B cell (primary cell): ENCODE results near the gene QSER1. TPM values are rescaled to one million over a fixed set of nuclear protein-coding genes. Genes with fewer than 3 reads are reported as not detected.

Experiments used
- ATAC-seq: fragments of 200-7000 bp; cut with Tn5 transposase; one replicate; pipeline ENCODE4 v1.10.0; 2021; ENCODE audit warnings: low read depth, mild to moderate bottlenecking, moderate number of reproducible peaks, moderate library complexity
- CTCF ChIA-PET: fragments of 350-600 bp; sonication (Branson Sonifier 250); formaldehyde crosslinking; loops from one replicate; lab custom pipeline; 2021; ENCODE audit warnings: antibody characterized with exemption, inconsistent platforms; lab: Charles Lee
- POLR2A ChIA-PET: fragments of 350-600 bp; sonication (Branson Sonifier 250); formaldehyde crosslinking; loops from one replicate; lab custom pipeline; 2021; ENCODE audit warnings: antibody characterized with exemption; lab: Charles Lee
- DNase-seq: peaks from one replicate; pipeline ENCODE4 v3.0.0; 2013
- H2AFZ ChIP-seq: 2 replicates; pipeline ENCODE4 v1.6.1; 2012; ENCODE audit warnings: mild to moderate bottlenecking, low read depth, low read length; ENCODE audit not compliant: insufficient read depth, poor library complexity, severe bottlenecking
- H3K27ac ChIP-seq, 2 donors: 1 replicate in 1 of 2; 2 replicates in 1 of 2; pipeline ENCODE4 v1.5.1; 2012 to 2013; ENCODE audit warnings: low read length in 2 of 2, mild to moderate bottlenecking in 2 of 2, moderate library complexity in 1 of 2
- H3K27me3 ChIP-seq, 4 experiments: fragments of 200-600 bp in 1 of 4; sonication (generic) in 1 of 4; replicated peaks in 1 of 4; 1 replicate in 2 of 4; 2 replicates in 2 of 4; pipeline versions ENCODE4 v1.6.1 to v1.7.0; 2013 to 2016; ENCODE audit warnings: low read length in 3 of 4, mild to moderate bottlenecking in 2 of 4, mixed read lengths in 1 of 4, moderate library complexity in 1 of 4; ENCODE audit not compliant: insufficient read depth in 4 of 4, control insufficient read depth in 3 of 4; ENCODE audit errors: control extremely low read depth in 1 of 4
- H3K36me3 ChIP-seq, 2 experiments: replicated peaks in 1 of 2; 1 replicate in 1 of 2; 2 replicates in 1 of 2; pipeline versions ENCODE4 v1.6.1 to v1.7.1; 2013; ENCODE audit warnings: low read length in 1 of 2; ENCODE audit not compliant: insufficient read depth in 2 of 2, control insufficient read depth in 1 of 2; ENCODE audit errors: control extremely low read depth in 1 of 2, extremely low read depth in 1 of 2
- H3K4me1 ChIP-seq, 2 donors: fragments of 200-600 bp in 1 of 2; sonication (generic) in 1 of 2; 1 replicate in 1 of 2; 2 replicates in 1 of 2; pipeline versions ENCODE4 v1.5.1 to v1.6.1; 2013 to 2017; ENCODE audit warnings: low read length in 2 of 2; ENCODE audit not compliant: control insufficient read depth in 2 of 2, insufficient read depth in 2 of 2
- H3K4me2 ChIP-seq: replicated peaks from 2 replicates; pipeline ENCODE3; 2012; ENCODE audit warnings: mild to moderate bottlenecking, low read depth, low read length; ENCODE audit not compliant: poor library complexity, severe bottlenecking
- H3K4me3 ChIP-seq, 5 experiments: fragments of 200-600 bp in 1 of 5; sonication (generic) in 1 of 5; 1 replicate in 3 of 5; 2 replicates in 2 of 5; pipeline versions ENCODE4 v1.5.1 to v1.7.0; 2011 to 2016; ENCODE audit warnings: low read length in 4 of 5, mild to moderate bottlenecking in 4 of 5, low read depth in 2 of 5, control low read depth in 1 of 5, moderate library complexity in 1 of 5; ENCODE audit not compliant: insufficient read depth in 1 of 5; ENCODE audit errors: control extremely low read depth in 1 of 5, extremely low read depth in 1 of 5
- H3K79me2 ChIP-seq: fragments of 200-600 bp; sonication (generic); one replicate; pipeline ENCODE4 v1.6.0; 2016; ENCODE audit warnings: low read length; ENCODE audit not compliant: control insufficient read depth, insufficient read depth
- H3K9ac ChIP-seq: fragments of 200-600 bp; sonication (generic); 2 replicates; pipeline ENCODE4 v1.6.1; 2017; ENCODE audit warnings: mild to moderate bottlenecking, low read length, moderate library complexity
- H3K9me3 ChIP-seq, 3 donors: one replicate each; pipeline versions ENCODE4 v1.6.1 to v1.7.1; 2013; ENCODE audit warnings: low read length in 2 of 3; ENCODE audit not compliant: control insufficient read depth in 2 of 3, insufficient read depth in 1 of 3; ENCODE audit errors: control extremely low read depth in 1 of 3
- H4K20me1 ChIP-seq: 2 replicates; pipeline ENCODE4 v1.6.0; 2012; ENCODE audit warnings: mild to moderate bottlenecking, low read length; ENCODE audit not compliant: insufficient read depth, control insufficient read depth, poor library complexity, severe bottlenecking
- H3K27ac Mint-ChIP-seq: one replicate; pipeline ENCODE4 v1.8.0; 2021; ENCODE audit warnings: mixed read lengths
- H3K27me3 Mint-ChIP-seq: one replicate; pipeline ENCODE4 v1.8.0; 2021; ENCODE audit warnings: mixed read lengths
- H3K4me1 Mint-ChIP-seq: one replicate; pipeline ENCODE4 v1.8.0; 2021; ENCODE audit warnings: mixed read lengths
- H3K4me3 Mint-ChIP-seq: one replicate; pipeline ENCODE4 v1.8.0; 2021; ENCODE audit warnings: mixed read lengths
- H3K9me3 Mint-ChIP-seq: one replicate; pipeline ENCODE4 v1.8.0; 2022; ENCODE audit warnings: mixed read lengths; ENCODE audit not compliant: insufficient read depth
- EZH2 ChIP-seq: IDR thresholded peaks from 2 replicates; pipeline ENCODE4 v1.6.1; 2012; ENCODE audit warnings: borderline replicate concordance, low read depth, mild to moderate bottlenecking, moderate library complexity, low read length; ENCODE audit not compliant: insufficient read depth, poor library complexity, severe bottlenecking
- WGBS: methylation state at CpG from one replicate; pipeline ENCODE4 v1.1.5; 2013; ENCODE audit warnings: missing lambda C conversion rate; ENCODE audit not compliant: insufficient coverage; 5-methylcytosine and 5-hydroxymethylcytosine counted together
- intact Hi-C: fragments of 100-400 bp; cut with micrococcal nuclease; formaldehyde crosslinking; loops from one replicate; pipeline ENCODE4 v1.10.0; 2022
- polyA plus RNA-seq: library from polyadenylated mRNA; depleted of rRNA; stranded (reverse); fragments of >200 nt; gene quantifications from 2 replicates; pipeline ENCODE4 v1.2.3, GENCODE V29; 2012
- total RNA-seq, 2 donors: library from RNA; stranded (reverse); fragments of 120-200 nt in 1 of 2; gene quantifications; 1 replicate in 1 of 2; 2 replicates in 1 of 2; pipeline versions ENCODE4 v1.2.3 to v1.2.4, GENCODE V29; 2013 to 2022
- TF ChIP-seq, protein P1 (sequence below): fragments of 200-600 bp; IDR thresholded peaks from one replicate; pipeline ENCODE4 v1.8.0; 2022; ENCODE audit warnings: antibody characterized with exemption, mild to moderate bottlenecking

Gene QSER1
- total and polyA plus RNA-seq, 2 donors (not counting 1 experiment from before 2014, with no cell fraction given), result 2.5 to 23.1 TPM

DNA sequence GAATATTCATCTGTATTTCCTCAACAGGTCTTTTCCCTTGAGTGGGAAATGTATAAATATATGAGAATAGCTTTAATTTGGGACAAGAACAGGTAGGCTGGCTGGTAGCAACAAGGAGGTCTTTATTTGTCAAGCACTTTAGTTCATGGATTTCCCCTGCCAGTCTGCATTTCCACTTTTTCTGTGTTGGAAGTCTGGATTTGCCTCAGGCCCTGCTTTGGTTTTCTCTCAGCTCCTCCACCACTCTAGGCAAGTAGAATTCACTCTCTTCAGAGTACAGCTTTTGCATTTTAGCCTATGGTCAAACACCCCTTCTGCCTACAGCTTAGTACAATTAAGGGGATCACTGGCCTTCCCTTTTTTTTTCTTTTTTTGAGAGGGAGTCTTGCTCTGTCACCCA is 57.1 kb downstream of the QSER1 start:
- TF ChIP-seq EZH2, result no peak
- TF ChIP-seq, protein P1, sequence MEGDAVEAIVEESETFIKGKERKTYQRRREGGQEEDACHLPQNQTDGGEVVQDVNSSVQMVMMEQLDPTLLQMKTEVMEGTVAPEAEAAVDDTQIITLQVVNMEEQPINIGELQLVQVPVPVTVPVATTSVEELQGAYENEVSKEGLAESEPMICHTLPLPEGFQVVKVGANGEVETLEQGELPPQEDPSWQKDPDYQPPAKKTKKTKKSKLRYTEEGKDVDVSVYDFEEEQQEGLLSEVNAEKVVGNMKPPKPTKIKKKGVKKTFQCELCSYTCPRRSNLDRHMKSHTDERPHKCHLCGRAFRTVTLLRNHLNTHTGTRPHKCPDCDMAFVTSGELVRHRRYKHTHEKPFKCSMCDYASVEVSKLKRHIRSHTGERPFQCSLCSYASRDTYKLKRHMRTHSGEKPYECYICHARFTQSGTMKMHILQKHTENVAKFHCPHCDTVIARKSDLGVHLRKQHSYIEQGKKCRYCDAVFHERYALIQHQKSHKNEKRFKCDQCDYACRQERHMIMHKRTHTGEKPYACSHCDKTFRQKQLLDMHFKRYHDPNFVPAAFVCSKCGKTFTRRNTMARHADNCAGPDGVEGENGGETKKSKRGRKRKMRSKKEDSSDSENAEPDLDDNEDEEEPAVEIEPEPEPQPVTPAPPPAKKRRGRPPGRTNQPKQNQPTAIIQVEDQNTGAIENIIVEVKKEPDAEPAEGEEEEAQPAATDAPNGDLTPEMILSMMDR, result no peak
- Histone ChIP-seq H3K4me2 (no peak overlapping the region), H3K27me3 (no peaks in the 10 kb centered on the region), H3K79me2 (no peaks in the 10 kb centered on the region), H3K27ac (no peak overlapping the region), H3K9me3 (peaks cover 0 to 5% (median 3%) of the 10 kb centered on the region in 3 donors), H3K4me1 (no peaks in the 10 kb centered on the region), H3K9ac (no peak overlapping the region), H4K20me1 (no peaks in the 10 kb centered on the region), H3K4me3 (no peak overlapping the region), H3K36me3 (no peaks in the 10 kb centered on the region), H2AFZ (no peak overlapping the region)
- Mint-ChIP-seq H3K4me3 (no peak overlapping the region), H3K9me3 (peaks cover 4% of the 10 kb centered on the region), H3K27ac (no peak overlapping the region), H3K4me1 (no peaks in the 10 kb centered on the region), H3K27me3 (no peaks in the 10 kb centered on the region)
- POLR2A ChIA-PET, result no interaction called here
- ATAC-seq (no peak), DNase-seq (no peak)
- intact Hi-C loops, result no loop called here
- CTCF ChIA-PET, result no interaction called here

DNA sequence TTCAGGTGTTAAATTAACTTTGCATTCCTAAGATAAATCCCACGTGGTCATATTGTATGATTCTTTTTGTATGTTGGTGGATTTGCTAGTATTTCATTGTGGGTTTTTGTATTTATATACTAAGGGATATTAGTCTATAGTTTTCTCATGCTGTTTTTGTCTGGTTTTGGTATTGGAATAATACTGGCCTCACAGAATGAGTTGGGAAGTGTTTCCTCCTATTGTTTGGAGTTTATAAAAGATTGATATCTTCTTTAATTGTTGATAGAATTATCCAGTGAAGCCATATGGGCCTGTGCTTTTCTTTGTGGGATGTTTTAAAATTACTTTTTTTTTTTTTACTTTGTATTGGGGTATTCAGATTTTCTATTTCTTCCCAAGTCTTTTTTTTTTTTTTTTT is 59.8 kb downstream of the QSER1 start:
- no peaks in the 10 kb centered on the region for H3K4me1 Mint-ChIP-seq
- no peaks in the 10 kb centered on the region for H3K27me3 ChIP-seq
- no peak for ATAC-seq
- no peak overlapping the region for H3K4me3 Mint-ChIP-seq
- intact Hi-C loops, result no loop called here
- peaks cover 3 to 5% of the 10 kb centered on the region in 2 experiments for H3K36me3 ChIP-seq
- no peak overlapping the region for H3K9ac ChIP-seq
- no peaks in the 10 kb centered on the region for H3K79me2 ChIP-seq
- H3K4me3 ChIP-seq, result no peak overlapping the region
- POLR2A ChIA-PET, result interaction anchor here (0.6 kb wide), 1 partner anchor 390 kb away, joined by 3 read pairs; no protein-coding TSS in a partner anchor
- H3K4me2 ChIP-seq, result no peak overlapping the region
- CTCF ChIA-PET, result interaction anchor here (2.1 kb wide), 1 partner anchor 114 kb away, joined by 8 read pairs; no protein-coding TSS in a partner anchor
- H2AFZ ChIP-seq, result no peak overlapping the region
- H3K27ac ChIP-seq, result no peak overlapping the region
- peaks cover 4% of the 10 kb centered on the region for H3K9me3 Mint-ChIP-seq
- TF ChIP-seq, protein P1, result no peak
- TF ChIP-seq EZH2, result no peak
- H3K9me3 ChIP-seq, result peaks cover 0 to 5% (median 3%) of the 10 kb centered on the region in 3 donors
- H3K27me3 Mint-ChIP-seq, result no peaks in the 10 kb centered on the region
- H3K4me1 ChIP-seq, result no peaks in the 10 kb centered on the region
- WGBS, result no CpG with 5 or more reads among the region's 1 CpG
- no peak overlapping the region for H3K27ac Mint-ChIP-seq
- DNase-seq, result no peak
- H4K20me1 ChIP-seq, result no peaks in the 10 kb centered on the region
